Progenitor cell of endocrine pancreas (in vitro differentiated cells): ENCODE results near the gene TAF3. TPM values are rescaled to one million over a fixed set of nuclear protein-coding genes. Genes with fewer than 3 reads are reported as not detected.

ENCODE experiments used
- DNase-seq: peaks from one replicate; pipeline ENCODE4 v3.0.0; 2021; ENCODE audit warnings: low spot score; ENCODE audit not compliant: unreplicated experiment
- H3K27ac Mint-ChIP-seq: 2 replicates; pipeline ENCODE4 v1.8.0; 2021; ENCODE audit warnings: mild to moderate bottlenecking, moderate library complexity, mixed read lengths
- H3K27me3 Mint-ChIP-seq: 2 replicates; pipeline ENCODE4 v1.8.0; 2021; ENCODE audit warnings: mixed read lengths
- H3K36me3 Mint-ChIP-seq: 2 replicates; pipeline ENCODE4 v1.8.0; 2022; ENCODE audit warnings: mixed read lengths; ENCODE audit not compliant: insufficient read depth
- H3K4me1 Mint-ChIP-seq: 2 replicates; pipeline ENCODE4 v1.8.0; 2021; ENCODE audit warnings: low read depth, mixed read lengths
- H3K4me3 Mint-ChIP-seq: 2 replicates; pipeline ENCODE4 v1.8.0; 2021; ENCODE audit warnings: low read depth, mild to moderate bottlenecking, moderate library complexity, mixed read lengths
- H3K9me3 Mint-ChIP-seq: 2 replicates; pipeline ENCODE4 v1.8.0; 2021; ENCODE audit warnings: low read depth, mixed read lengths
- total RNA-seq: library from RNA; stranded (reverse); gene quantifications from 2 replicates; pipeline ENCODE4 v1.2.1, GENCODE V29; 2021
- TF ChIP-seq, protein P1 (sequence below): fragments of 200-600 bp; sonication (generic); IDR thresholded peaks from one replicate; pipeline ENCODE4 v1.5.0; 2021; ENCODE audit warnings: antibody characterized with exemption, mild to moderate bottlenecking; ENCODE audit not compliant: unreplicated experiment

The TAF3 gene
- total RNA-seq, 1 donor from 2014 or later = 9.4 TPM

DNA sequence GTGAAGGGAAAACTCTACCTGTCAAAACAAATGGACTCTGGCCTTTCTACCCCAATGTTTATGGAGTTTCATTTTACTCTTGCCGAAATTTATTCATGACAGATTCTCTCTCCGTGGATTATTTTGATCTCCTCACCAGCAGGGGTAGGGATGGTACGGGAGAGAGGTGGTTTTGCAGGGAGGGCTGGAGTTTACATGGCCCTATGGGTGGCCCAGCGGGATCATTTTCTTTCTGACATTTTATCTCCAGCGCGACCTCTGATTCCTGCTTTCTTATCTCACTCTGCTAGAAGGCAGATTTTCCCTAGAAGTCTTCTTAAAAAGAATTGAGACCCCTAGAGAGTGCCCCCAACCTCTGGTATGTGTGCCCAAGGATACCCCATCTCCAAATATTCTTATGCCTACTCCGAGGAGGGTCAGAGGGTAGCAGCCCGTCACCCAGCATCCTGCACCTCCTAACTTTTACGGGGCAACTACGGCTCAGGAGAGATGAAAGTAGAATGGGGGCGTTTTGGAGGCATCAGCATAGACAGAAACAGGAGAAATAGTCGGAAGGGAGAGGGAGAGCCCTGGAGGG, 226.1 kb downstream of the TAF3 start:
- H3K4me3 Mint-ChIP-seq = no peak overlapping the region
- H3K4me1 Mint-ChIP-seq = peaks cover 3% of the 10 kb centered on the region
- DNase-seq = no peak

DNA sequence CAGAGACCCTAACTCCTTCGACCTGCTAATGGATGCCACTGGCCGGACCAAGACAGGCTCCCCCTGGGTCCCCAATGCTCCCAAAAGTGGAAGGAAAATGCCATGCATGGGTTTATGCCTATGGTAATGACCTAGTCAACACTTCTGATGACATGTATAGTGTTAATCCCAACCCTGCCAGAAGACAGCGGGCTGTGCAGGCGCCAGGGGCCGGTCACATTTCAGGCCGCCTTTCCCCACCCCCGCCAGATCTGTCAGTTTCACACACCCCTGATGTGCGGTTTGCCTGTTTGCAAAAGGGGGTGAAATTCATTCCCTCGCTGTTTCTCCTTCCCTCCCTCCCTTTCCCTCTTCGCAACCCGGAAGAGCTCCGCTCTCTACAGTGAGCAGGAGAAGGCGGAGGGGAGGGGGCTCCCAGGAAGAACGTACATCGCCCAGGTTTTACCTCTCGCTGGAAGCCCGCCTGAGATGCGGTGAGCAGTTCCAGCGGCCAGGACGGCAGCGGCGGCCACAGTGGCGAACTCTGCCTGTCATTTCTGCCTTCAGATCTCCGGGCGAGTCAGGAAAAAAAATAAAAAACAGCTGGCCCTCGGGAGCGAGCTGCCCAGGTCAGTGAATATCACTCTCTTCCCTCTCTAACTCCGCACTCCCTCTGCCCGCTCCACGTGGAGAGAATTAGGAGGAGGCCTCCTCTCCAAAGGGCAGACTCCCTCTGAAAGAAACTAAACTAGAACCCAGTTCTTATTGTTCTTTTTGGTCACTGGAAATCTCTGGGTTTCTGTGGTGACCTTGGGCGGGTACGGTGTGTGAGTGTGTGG, 226.8 kb downstream of the TAF3 start:
- no peak for DNase-seq
- H3K27ac Mint-ChIP-seq = no peak overlapping the region
- TF ChIP-seq, protein P1, sequence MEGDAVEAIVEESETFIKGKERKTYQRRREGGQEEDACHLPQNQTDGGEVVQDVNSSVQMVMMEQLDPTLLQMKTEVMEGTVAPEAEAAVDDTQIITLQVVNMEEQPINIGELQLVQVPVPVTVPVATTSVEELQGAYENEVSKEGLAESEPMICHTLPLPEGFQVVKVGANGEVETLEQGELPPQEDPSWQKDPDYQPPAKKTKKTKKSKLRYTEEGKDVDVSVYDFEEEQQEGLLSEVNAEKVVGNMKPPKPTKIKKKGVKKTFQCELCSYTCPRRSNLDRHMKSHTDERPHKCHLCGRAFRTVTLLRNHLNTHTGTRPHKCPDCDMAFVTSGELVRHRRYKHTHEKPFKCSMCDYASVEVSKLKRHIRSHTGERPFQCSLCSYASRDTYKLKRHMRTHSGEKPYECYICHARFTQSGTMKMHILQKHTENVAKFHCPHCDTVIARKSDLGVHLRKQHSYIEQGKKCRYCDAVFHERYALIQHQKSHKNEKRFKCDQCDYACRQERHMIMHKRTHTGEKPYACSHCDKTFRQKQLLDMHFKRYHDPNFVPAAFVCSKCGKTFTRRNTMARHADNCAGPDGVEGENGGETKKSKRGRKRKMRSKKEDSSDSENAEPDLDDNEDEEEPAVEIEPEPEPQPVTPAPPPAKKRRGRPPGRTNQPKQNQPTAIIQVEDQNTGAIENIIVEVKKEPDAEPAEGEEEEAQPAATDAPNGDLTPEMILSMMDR = no peak
- no peak overlapping the region for H3K4me3 Mint-ChIP-seq
- no peaks in the 10 kb centered on the region for H3K9me3 Mint-ChIP-seq
- no peaks in the 10 kb centered on the region for H3K36me3 Mint-ChIP-seq
- H3K4me1 Mint-ChIP-seq = peaks cover 3% of the 10 kb centered on the region
- H3K27me3 Mint-ChIP-seq = peaks cover 92% of the 10 kb centered on the region

More for the DNA sequence above, 226.1 kb downstream of the TAF3 start:
- Mint-ChIP-seq H3K9me3 (no peaks in the 10 kb centered on the region), H3K36me3 (no peaks in the 10 kb centered on the region), H3K27ac (no peak overlapping the region), H3K27me3 (peaks cover 99% of the 10 kb centered on the region)
- TF ChIP-seq, protein P1 = no peak

DNA sequence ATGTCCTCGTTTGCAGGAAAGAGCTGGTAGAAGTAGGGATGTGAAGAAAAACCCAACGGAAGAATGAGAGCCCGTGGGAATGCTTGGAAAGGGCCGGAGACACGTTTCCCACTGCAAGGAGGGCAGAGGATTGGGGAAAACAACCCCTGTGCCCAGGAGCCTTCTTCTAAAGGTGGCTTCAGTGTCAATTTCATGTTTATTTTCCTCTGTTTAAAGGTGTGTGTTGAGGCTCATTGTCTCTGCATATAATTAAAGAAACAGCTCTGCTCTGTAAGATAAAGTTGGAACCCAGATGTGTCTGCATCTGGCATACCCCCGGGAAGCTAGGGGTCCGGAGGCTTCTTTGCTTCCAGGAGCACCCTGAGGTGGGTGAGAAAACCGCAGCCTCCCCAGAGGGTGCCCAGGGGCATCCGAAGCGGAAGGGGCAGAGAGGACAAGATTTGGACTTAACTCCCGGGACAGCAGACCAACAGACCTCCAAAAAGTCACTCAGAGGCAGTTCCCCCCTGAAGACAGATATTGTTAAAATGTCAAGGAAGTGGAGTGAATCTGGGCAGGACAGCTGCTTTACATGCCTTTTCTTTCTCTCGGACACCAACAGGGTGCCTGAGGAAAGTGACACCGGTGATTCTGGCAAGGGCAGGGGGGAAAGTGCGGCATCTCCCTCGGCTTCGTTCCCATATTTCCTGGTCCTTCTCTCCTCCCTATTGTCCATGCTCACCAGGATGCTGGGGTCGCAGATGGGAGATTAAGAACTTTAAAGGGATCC, 227.6 kb downstream of the TAF3 start:
- no peak for DNase-seq
- H3K27ac Mint-ChIP-seq = no peak overlapping the region

DNA sequence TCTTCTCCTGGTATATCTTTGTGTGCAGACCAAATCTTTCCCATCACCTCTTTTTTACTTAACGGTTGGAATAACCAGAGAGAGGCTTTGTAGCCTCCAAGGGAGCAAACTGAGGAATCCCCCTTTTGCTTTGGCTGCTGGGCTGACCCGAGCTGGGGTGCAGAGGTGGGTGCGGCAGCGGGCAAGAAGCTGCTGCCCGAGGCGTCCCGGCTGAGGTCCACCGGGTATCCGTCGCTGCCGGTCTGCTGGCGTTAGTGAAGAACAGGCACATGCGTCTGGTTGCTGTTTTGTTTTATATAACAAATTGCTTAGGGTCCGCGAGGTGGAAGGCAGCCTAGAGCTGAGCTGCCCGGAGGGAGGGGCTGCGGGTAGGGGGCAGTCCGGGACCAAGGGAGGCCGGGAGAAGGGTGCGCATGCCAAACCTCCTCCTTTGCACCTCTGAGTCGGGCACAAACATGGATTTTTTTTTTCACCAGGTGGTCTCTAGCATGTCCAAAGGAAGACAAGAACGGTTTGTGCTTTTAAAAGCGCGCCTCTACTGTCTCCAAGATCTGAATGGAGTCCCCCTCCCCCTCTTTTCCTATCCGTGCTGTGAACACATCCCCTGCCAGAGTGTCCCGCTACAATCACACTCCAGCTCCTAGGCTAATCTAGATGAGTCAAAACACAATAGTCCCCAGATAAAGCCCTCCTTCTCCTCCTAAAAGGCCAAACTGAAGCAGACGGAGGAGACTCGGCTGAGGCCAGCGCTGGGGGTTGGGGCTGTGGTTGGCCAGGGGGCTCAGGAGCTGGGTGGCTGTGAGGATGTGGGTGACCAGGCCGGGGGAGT, 229.4 kb downstream of the TAF3 start:
- Mint-ChIP-seq H3K36me3 (no peaks in the 10 kb centered on the region), H3K27me3 (peaks cover 79% of the 10 kb centered on the region), H3K9me3 (no peaks in the 10 kb centered on the region), H3K4me1 (peaks cover 9% of the 10 kb centered on the region), H3K4me3 (no peak overlapping the region), H3K27ac (no peak overlapping the region)
- TF ChIP-seq, protein P1 = no peak
- DNase-seq = no peak

More for the DNA sequence above, 227.6 kb downstream of the TAF3 start:
- H3K4me3 Mint-ChIP-seq = no peak overlapping the region
- TF ChIP-seq, protein P1 = no peak
- no peaks in the 10 kb centered on the region for H3K9me3 Mint-ChIP-seq
- H3K36me3 Mint-ChIP-seq = no peaks in the 10 kb centered on the region
- peaks cover 3% of the 10 kb centered on the region for H3K4me1 Mint-ChIP-seq
- H3K27me3 Mint-ChIP-seq = peaks cover 87% of the 10 kb centered on the region
